ENCODE measurements around the gene MAJIN.

MAJIN gene

DNA sequence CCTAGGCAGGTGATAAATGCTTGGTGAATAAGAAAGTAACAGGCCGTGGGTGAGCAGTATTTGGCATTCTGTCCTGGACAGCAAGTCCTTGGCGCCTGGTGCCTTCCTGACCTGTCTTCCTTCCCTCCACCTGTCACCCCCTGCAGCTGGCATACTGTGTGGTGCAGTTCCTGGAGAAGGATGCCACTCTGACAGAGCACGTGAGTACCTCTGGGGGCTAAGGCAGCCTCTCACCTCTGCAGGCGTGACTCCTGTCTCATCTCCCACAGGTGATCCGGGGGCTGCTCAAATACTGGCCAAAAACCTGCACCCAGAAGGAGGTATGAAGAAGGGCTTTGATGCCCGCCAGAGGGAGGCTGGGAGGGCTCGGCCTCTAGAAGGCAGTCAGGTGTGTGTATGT is 40.6 kb downstream of the MAJIN start:
- no peak for DNase-seq

- DNase-seq, result no peak
Observed at GRCh38 chr11:64930340-64930739, 41.6 kb downstream of the MAJIN start.

- no peak for DNase-seq
Observed at GRCh38 chr11:64929625-64930024, 42.3 kb downstream of the MAJIN start.

DNA sequence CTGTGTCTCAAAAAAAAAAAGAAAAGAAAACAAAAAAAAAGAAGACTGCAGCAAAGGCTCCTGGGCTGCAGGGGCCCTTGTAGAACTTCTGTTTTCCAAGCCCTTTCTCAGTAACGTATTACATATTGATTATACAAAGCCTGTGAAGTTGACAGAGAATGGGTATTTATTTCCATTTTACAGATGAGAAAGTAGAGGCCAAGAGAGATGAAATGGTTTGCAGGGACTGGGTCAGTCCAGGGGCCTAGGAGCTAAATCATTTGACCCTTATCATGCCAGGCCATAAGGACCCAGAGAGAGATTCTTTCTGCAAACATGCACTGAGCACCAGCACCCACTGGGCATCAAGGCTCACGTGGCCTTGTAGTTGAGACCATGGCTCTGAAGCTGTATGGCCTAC is 43.0 kb downstream of the MAJIN start:
- DNase-seq, result no peak

GRCh38 chr11:64926689-64927088 is 45.2 kb downstream of the MAJIN start:
- DNase-seq, result no peak

- no peak for DNase-seq
Observed at GRCh38 chr11:64925536-64926436, 46.1 kb downstream of the MAJIN start.

DNA sequence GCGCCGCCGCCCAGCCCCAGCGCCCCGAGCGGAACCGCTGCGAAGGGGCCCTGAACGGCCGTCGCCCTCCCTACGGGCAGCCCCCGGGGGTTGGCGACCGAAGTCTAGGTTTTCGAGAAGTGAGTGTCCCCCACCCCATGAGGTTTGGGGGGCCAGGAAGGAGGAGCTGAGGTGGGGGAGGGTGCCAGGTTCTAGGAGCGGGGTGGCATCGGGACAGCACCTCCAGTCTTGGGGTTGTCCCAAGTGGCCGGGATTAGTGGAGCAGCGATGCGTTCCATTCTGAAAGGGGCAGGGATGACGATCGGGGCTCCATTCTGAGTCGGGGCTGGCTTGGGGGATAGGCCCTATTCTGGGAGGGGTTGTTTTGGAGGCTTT is 47.0 kb downstream of the MAJIN start:
- no peak for DNase-seq

DNA sequence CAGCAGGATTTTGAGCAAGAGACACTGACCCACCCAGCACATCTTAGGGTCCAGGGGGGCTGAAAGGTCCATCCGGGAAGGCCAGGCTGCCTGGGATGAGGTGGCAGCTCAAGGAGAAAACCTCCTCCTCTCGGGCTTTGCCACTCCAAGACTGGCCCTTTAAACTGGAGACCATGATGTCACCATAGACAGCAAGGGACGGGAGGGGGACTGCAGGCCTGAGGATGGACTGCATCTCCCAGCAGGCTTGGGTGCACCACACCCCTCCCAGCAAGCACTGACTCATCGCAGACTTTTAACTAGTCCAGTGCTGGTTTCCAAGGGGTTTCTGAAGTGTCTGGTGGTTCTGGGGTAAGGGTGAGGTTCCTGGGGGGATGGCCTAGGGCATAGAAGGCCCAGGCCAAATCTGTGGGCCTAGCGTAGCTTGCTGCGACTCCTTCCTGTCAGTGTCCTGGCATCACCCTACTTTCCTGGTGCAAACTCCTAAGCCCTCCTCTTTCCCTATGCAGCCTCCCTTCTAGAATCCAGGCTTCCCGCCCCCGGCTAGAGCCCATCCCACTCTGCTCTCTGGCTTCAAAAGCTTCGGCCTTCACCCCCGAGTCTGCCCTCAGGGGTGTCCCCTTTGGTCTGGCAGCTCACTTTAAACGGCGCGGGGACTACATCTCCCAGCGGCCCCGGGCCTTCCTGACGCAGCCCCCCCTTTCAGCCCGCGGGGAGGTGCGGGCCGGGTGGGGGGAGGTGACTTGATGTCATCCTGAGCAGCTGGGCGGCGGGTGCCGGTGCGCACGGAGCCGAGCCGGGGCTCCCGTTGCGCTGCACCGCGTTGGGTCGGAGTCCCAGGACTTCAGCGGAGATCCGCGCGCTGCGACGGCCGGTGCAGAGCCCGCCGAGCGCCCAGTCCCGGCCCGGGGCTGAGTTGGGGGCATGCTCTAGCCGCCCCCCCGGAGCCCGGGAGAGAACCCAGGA is 47.7 kb downstream of the MAJIN start, which contains the start of gene PPP2R5B:
PPP2R5B (plus strand) TSS at position 746 of the 966 bp plus-strand sequence. CDS start 1,046 bp downstream, outside the sequence.
- DNase-seq, result peak; percentile 95

DNA sequence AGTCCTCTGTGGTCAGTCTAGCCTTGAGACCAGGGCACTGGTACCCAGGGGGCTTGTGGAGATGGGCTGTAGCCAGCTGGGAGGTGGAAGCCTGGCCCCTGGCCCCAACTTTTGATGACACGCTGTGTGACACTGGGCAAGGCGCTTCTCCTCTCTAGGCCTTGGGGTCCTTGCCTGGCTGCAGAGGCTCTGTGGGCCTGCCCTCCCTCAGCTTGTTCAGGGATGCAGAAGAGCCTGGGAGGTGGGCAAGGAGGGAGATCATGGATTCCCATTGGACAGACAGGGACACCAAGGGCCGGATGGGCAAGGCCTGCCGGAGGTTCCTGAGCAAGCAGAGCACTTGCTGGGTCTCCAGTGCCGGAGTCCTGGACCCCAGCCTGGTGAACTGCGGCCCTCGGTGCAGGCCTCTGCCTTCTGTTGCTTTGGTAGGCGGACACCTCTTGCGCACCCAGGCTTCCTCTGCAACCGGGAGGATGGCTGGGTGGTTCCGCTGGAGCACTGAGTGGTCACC is 48.7 kb downstream of the MAJIN start:
- no peak for DNase-seq

DNA sequence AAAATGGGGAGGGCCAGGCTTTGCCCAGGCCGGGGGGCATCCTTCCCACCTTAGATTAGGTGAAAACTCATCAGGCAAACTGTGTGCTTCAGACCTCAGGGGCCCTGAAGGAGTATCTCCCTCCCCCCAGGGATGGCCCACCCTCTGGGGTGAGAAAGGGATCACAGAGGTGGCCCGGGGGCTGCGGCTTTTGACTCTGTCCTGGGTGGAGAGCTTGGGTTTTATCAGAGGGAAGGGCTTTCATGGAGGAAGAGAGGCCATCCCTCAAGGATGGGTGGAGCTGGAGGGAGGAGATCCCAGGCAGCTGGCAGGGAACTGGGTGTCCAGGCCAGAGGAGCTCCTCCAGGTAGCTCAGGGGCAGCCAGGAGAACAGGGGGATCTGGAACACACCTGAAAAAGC is 50.5 kb downstream of the MAJIN start:
- no peak for DNase-seq

DNA sequence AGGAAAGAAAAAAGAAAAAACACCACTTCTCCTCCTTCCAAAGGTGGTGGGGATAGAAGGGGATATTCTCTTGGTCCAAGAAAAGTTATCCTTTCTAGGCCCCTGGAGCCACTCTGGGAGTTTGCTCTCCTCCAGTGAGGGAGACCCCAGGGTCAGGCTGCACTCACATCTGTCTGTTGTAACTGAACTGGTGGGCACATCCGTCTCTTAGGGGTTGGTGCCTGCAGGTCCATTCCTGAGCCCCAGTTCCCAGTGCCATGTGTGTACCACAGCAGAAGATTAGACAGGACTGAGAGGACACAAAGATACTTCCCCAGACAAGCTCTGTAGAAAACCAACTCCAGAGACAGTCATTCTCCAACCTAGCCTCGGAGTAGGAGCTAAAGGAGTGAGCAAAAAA is 51.8 kb downstream of the MAJIN start:
- no peak for DNase-seq

GRCh38 chr11:64919627-64920026 is 52.3 kb downstream of the MAJIN start:
- DNase-seq, result no peak

- DNase-seq, result no peak
Observed at GRCh38 chr11:64918017-64918416, 53.9 kb downstream of the MAJIN start.

- DNase-seq, result no peak
Observed at GRCh38 chr11:64917663-64917995, 54.3 kb downstream of the MAJIN start.

DNA sequence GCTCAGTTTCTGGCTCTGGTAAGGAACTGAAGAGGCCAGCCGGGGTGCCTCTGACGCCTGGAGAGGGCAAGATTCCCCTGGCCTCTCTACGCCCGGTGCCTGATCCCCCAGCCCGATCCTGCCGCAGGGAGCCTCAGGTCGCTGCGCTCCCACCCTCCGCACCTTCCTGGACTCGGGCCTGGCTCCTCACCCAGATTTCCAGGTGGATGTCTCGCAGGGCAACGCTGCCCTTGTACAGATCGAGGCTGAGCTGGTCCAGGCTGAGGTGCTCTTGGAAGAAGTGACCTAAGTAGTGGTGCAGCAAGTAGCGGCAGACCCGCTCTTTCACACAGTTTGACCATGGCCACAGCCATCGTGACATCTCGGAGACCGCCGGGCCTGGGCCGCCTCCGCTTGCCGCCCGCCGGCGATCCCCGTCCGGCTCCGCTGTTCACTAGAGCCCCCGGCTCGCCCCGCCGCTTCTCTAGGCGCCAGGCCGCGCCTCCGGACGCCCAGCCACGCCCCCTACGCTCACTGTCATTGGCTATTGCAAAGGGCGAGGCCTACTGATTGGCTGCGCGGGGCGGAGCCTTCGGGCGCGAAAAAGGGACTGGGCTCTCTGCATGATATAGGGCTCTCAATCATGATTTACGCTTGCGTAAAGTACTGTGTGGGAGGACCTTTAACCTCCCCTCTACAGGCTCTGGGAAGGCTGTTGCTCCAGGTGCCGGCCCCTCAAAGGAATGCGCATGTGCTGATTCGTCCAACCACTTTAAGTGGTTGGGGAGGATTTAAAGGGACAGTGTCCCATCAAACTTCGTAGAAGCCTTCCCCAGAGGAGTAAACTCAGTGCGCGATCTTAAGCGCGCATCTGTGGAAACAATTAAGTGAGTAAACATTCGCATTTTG is 54.9 kb downstream of the MAJIN start, which contains the start of gene ATG2A:
ATG2A (minus strand) TSS at position 435 of the 888 bp plus-strand sequence; CDS start at position 361, 74 bp downstream.
- peak; percentile 99 for DNase-seq

DNA sequence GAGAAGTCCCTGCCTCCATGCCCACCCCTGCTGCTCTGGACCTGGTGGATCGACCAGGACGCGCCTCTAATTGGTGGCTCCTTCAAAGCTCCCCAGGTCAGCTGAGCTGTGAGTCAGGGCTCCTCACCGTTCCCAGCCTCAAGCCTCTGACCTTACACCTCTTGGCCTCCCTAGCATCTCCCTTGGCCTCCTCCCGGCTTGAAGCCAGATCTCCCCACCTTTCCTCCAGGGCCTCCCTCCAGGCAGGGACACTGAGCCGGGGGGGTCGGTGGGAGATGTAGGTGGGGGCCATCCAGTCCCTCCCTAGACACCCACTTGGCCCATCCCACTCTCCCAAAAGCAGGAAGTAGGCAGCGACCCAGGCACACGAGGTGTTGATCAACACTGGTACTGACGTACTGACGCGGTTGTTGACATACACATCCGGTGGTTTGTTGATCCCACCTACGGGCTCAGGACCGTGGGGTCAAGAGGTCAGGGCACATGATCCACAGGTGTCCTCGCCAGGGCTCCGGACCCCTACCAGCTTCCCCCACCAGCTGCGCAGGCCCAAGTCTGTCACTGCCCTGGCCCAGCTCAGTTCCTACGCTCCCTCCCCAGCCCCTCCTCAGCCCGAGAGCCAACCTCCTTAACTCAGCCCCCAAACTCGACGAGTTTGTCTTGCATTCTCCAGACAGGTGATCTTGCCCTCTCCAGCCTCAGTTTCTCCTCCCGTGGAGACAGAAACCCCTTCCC is 55.7 kb downstream of the MAJIN start:
- DNase-seq, result peak; percentile 67

GRCh38 chr11:64915376-64915887 is 56.5 kb downstream of the MAJIN start:
- DNase-seq, result no peak

DNA sequence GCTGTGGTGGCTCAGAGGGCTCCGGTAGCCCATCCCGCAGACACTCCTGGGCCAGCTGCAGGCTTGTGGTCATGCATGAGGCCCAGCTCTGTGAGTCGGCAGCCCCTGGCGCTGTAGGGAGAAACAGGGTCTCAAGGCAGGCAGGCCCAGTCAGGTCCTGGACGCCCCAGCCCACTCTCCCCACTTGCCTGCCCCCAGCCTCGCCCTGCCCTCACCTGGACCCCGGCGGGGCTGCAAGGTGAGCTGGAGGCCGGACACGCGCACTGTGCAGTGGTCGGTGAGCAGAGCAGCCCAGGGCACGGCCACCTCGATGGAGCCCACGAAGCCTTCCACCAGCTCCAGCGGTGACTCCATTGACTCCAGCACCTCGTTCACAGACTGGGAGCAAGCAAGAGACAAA is 57.8 kb downstream of the MAJIN start:
- no peak for DNase-seq

DNA sequence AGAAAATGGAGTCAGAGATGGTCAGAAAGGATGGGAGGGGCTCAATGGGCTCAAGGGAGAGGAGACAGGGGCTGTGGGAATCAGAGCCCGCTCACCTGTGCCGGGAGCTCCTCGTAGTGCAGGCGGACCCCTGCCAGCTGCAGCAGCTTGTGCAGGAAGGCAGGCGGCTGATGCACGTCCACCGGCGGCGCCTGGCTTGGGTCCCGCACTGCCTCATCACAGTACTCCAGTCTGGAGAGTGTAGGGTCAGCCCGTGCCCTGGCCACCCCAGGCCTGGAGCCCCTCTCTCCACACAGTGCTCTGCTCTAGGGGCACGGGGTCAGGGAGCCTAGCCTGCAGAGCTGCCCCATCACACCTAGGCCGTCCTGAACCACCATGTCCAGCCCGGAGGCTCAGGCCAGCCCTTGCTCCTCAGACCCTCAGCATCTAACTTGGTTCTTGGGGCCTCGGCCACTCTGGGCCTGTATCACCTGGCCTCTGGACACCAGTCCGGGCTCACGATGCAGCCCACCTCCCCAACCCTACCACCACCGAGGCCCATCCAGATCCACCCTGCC is 58.7 kb downstream of the MAJIN start:
- DNase-seq, result no peak

GRCh38 chr11:64911689-64912088 is 60.2 kb downstream of the MAJIN start:
- no peak for DNase-seq

DNA sequence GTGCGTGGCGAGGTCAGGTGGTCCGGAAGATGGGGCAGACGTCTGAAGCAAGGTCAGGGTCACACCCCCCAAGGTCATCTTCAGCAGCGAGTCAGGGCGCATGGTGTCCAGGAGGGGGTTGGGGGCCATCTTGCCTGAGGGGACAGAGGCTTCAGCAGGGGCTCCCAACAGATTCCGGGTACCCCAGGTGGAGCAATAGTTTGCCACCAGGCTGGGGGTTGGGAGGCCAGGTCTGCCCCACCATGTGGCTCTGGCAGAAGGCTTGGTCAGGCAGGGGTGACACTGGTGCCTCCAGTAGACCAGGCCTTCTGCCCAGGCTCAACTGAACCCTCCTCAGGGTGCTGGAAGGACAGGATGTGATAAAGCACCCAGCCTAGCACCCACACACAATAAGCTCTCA is 60.8 kb downstream of the MAJIN start:
- no peak for DNase-seq
